Lower leg skin (tissue), 3 donors: Measurements from ENCODE around the gene TBRG1.

Experiments used
- POLR2A ChIP-seq, 2 donors: fragments of 450-650 bp; IDR thresholded peaks; one replicate each; pipeline ENCODE4 v1.6.1; 2016 to 2017; ENCODE audit warnings: antibody characterized with exemption in 2 of 2, mild to moderate bottlenecking in 1 of 2, moderate library complexity in 1 of 2
- TF ChIP-seq, protein P1 (sequence below), 3 donors: fragments of 450-650 bp; IDR thresholded peaks; one replicate each; pipeline ENCODE4 v1.5.1; 2016; ENCODE audit warnings: antibody characterized with exemption in 3 of 3, mild to moderate bottlenecking in 3 of 3, moderate library complexity in 2 of 3

DNA sequence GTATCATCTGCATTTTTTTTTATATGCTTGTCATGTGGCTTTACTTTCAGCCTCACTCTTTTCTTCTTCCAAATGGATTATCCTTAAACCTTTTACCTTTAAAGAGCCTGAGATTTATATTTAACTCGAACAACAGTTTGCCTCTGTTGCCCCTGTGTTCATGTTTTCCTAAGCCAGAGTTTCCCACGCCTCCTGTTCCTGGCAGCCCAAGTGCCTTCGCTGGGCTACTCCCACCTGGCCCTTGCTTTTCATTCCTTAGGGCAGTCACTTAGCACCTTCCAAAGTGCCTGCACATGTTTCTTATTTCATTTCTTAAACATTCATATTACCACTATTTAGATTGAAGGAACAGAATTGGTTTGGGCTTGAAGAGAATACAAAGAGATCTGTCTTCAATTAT lies 13.3 kb downstream of the TBRG1 start:
- TF ChIP-seq, protein P1, sequence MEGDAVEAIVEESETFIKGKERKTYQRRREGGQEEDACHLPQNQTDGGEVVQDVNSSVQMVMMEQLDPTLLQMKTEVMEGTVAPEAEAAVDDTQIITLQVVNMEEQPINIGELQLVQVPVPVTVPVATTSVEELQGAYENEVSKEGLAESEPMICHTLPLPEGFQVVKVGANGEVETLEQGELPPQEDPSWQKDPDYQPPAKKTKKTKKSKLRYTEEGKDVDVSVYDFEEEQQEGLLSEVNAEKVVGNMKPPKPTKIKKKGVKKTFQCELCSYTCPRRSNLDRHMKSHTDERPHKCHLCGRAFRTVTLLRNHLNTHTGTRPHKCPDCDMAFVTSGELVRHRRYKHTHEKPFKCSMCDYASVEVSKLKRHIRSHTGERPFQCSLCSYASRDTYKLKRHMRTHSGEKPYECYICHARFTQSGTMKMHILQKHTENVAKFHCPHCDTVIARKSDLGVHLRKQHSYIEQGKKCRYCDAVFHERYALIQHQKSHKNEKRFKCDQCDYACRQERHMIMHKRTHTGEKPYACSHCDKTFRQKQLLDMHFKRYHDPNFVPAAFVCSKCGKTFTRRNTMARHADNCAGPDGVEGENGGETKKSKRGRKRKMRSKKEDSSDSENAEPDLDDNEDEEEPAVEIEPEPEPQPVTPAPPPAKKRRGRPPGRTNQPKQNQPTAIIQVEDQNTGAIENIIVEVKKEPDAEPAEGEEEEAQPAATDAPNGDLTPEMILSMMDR (IDR thresholded peaks at IDR 0.05): no peak
- TF ChIP-seq POLR2A (IDR thresholded peaks at IDR 0.05): no peak
